ENCODE measurements around the gene OBSCN.

OBSCN gene, protein sequence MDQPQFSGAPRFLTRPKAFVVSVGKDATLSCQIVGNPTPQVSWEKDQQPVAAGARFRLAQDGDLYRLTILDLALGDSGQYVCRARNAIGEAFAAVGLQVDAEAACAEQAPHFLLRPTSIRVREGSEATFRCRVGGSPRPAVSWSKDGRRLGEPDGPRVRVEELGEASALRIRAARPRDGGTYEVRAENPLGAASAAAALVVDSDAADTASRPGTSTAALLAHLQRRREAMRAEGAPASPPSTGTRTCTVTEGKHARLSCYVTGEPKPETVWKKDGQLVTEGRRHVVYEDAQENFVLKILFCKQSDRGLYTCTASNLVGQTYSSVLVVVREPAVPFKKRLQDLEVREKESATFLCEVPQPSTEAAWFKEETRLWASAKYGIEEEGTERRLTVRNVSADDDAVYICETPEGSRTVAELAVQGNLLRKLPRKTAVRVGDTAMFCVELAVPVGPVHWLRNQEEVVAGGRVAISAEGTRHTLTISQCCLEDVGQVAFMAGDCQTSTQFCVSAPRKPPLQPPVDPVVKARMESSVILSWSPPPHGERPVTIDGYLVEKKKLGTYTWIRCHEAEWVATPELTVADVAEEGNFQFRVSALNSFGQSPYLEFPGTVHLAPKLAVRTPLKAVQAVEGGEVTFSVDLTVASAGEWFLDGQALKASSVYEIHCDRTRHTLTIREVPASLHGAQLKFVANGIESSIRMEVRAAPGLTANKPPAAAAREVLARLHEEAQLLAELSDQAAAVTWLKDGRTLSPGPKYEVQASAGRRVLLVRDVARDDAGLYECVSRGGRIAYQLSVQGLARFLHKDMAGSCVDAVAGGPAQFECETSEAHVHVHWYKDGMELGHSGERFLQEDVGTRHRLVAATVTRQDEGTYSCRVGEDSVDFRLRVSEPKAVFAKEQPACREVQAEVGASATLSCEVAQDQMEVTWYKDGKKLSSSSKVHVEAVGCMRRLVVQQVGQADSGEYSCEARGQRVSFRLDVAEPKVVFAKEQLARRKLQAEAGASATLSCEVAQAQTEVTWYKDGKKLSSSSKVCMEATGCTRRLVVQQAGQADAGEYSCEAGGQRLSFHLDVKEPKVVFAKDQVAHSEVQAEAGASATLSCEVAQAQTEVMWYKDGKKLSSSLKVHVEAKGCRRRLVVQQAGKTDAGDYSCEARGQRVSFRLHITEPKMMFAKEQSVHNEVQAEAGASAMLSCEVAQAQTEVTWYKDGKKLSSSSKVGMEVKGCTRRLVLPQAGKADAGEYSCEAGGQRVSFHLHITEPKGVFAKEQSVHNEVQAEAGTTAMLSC (N-terminal part only)

DNA sequence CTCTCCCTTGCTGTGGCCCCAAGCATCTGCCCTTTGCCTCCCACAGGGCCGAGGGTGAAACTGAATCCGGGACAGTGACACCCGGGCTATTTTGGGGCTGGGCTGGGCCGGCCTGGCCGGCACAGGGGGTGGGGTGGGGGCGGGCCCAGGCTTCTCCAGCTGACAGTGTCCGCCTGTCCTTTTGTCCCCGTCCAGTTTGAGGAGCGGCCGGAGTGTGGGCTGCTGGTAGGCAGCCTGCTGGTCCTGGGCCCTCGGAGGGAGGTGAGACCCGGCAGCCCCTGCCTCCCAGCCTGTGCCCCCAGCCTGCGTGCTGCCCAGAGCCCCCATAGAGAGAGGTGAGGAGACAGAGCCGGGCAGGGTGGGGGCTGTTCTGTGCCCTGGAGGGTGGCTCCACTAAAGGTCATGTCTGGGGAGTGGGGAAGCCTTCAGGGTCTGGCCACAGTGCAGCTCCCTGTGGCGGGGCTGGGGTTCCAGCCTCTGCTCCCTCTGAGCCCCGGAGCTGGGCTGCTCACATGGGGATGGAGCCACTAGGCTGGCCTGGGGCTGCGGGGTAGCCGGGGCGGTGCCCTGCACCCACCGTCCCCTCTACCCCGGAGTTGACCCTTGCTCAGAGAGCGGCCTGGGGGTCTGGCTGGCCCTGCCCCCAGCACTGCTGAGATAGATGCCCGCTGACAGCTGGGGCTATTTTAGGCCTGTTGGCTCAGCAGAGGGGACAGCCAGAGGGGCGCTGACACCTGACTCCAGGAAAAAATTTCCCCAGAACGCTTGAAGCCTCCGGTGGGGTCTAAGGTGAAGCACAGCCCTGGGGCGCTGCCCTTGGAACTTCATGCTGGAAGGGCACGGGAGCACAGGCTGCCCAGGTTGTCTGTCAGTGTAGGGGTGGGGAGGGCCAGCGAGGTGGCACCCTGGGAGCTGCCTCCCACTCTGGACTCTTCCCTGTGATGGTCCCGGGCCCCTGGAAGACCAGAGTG, at the start of gene OBSCN:
Gene OBSCN (plus strand): TSS at position 194 of the 971 bp plus-strand sequence. CDS start 3,740 bp downstream, outside the sequence.
- DNase-seq (ENCODE audit: low read depth in 2 of 2) = no peak

DNA sequence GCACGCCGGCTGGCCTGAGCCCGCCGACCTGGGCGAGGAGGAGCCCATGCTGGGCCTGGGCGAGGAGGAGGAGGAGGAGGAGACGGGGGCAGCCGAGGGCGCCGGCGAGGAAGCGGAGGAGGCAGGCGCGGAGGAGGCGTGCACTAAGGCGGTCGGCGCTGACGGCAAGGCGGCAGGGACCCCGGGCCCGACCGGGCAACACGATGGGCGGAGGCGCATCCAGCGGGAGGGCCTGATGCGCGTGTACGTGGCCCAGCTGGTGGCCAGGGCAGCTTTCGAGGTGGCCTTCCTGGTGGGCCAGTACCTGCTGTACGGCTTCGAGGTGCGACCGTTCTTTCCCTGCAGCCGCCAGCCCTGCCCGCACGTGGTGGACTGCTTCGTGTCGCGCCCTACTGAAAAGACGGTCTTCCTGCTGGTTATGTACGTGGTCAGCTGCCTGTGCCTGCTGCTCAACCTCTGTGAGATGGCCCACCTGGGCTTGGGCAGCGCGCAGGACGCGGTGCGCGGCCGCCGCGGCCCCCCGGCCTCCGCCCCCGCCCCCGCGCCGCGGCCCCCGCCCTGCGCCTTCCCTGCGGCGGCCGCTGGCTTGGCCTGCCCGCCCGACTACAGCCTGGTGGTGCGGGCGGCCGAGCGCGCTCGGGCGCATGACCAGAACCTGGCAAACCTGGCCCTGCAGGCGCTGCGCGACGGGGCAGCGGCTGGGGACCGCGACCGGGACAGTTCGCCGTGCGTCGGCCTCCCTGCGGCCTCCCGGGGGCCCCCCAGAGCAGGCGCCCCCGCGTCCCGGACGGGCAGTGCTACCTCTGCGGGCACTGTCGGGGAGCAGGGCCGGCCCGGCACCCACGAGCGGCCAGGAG, 49.5 kb upstream of the OBSCN start:
- DNase-seq (ENCODE audit: low read depth in 2 of 2) = no peak

GRCh38 chr1:228159008-228159665, 48.7 kb upstream of the OBSCN start:
- no peak for DNase-seq (ENCODE audit: low read depth in 2 of 2)

GRCh38 chr1:228160201-228160761, 47.6 kb upstream of the OBSCN start:
- DNase-seq (ENCODE audit: low read depth in 2 of 2) = no peak

- no peak for DNase-seq (ENCODE audit: low read depth in 2 of 2)
These were observed 46.5 kb upstream of the OBSCN start for GRCh38 chr1:228161362-228161761.

DNA sequence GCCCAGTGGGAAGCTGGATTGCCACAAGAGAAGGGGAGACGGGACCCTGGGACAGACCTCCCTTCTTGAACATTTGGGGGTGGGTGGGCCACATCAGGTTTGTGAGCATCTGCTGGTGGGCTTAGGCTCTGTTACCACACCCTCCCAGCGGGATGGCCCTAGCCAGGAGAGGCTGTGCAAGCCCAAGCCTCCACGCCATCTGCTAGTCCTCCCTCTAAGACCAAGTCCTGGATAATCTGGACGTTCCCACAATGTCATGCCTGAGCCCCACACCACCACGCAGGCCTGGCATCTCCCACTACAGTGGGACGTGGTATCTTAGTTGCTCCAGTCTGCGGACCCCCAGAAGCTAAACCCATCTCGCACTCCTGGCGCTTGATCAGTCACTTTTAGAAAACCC, 46.0 kb upstream of the OBSCN start:
- DNase-seq (ENCODE audit: low read depth in 2 of 2) = no peak

DNA sequence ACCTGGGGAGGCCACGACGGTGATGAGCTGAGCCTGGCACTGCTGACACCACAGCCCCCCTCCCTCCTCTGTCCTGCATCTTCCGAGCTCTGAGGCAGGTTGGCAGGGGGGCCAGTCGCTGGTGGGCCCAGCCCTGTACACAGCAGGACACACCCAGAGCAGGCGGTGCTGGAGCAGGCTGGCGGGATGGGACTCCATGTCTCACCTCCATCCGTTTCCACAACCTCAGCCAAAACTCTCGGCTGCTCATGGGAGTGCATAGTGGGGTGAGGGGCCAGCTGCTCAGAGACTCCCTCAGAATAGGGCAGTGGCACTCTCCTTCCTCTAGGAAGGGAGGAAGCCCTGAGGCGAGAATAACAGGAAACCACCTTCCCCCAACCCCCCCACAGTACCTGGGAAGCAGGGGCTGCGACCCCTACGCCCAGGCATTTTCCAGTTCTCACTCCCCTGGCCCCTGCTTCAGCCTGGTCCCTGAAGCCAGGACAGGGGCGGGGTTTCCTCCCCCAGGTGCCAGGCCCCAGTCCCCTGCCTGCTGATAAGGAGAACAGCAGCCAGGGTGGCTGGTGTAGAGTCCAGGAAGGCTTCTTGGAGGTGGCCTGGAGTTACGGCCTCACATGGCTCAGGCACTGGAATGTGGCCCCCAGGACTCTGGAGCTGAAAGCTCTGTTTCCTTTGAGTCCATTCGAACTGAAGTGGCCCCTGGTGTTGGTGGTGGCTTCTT, 45.4 kb upstream of the OBSCN start:
- no peak for DNase-seq (ENCODE audit: low read depth in 2 of 2)

GRCh38 chr1:228163007-228163753, 44.7 kb upstream of the OBSCN start:
- no peak for DNase-seq (ENCODE audit: low read depth in 2 of 2)

GRCh38 chr1:228163776-228164519, 43.9 kb upstream of the OBSCN start:
- DNase-seq (ENCODE audit: low read depth in 2 of 2) = no peak

DNA sequence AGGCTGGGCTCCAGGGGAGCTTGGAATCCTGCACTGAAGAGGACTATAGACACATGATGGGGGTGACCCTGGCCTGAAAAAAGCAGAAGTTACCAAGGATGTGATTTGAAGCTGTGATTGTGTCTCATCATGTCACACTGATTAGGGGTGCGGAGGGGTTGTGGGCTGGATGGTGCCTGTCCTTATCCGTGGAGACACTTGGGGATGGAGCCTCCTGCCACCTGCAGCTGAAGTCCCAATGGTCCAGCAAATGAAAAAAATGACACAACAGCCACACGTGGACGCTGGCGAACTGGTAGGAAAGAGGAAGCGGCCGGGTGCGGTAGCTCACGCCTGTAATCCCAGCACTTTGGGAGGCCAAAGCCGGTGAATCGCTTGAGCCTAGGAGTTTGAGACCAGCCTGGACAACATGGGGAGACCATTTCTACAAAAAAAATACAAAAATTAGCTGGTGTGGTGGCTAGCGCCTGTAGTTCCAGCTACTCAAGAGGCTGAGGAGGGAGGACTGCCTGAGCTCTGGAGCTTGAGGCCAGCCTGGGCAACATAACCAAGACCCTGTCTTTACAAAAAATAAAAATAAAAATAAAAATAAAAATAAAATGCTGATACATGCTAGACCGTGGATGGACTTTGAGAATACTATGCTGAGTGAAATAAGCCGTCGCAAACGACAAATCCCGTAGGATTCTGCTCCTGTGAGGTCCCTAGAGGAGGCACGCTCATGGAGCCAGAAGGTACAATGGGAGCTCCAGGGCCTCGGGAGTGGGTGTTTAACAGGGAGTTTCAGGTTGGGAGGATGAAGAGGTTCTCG, 43.1 kb upstream of the OBSCN start:
- DNase-seq (ENCODE audit: low read depth in 2 of 2) = no peak

DNA sequence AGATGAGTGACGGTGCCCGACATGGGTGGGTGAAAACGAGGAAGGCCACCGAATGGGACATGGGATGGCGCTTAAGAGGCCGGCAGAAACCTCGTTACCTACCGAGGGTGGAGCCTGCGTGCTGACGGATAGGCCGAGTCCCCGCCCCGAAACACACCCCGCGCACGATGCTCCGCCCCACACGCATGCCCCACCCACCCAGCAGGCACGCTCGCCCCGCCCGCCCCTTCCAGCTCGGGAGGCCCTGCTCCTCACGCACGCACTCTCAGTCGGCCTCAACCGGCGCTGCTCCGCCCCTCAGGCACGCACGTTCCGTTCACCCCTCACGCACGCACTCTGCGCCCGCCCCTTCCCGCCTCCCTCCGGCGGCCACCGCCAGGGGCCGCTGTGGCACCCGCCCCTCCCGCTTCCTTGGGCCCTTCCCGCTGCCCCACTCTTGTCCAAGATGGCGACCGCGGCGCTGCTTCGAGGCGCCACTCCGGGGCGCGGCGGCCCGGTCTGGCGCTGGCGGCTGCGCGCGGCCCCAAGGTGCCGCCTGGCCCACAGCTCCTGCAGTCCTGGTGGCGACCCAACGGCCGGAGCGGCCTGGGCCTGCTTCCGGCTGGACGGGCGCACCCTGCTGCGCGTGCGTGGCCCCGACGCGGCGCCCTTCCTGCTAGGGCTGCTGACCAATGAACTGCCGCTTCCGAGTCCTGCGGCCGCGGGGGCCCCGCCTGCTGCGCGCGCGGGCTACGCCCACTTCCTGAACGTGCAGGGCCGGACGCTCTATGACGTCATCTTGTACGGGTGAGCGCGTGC, 42.3 kb upstream of the OBSCN start, which contains the start of gene IBA57:
Gene IBA57 (plus strand): TSS at position 433 of the 798 bp plus-strand sequence. CDS start 13 bp downstream, at position 446.
- DNase-seq (ENCODE audit: low read depth in 2 of 2) = peak; percentile 99 to 100

DNA sequence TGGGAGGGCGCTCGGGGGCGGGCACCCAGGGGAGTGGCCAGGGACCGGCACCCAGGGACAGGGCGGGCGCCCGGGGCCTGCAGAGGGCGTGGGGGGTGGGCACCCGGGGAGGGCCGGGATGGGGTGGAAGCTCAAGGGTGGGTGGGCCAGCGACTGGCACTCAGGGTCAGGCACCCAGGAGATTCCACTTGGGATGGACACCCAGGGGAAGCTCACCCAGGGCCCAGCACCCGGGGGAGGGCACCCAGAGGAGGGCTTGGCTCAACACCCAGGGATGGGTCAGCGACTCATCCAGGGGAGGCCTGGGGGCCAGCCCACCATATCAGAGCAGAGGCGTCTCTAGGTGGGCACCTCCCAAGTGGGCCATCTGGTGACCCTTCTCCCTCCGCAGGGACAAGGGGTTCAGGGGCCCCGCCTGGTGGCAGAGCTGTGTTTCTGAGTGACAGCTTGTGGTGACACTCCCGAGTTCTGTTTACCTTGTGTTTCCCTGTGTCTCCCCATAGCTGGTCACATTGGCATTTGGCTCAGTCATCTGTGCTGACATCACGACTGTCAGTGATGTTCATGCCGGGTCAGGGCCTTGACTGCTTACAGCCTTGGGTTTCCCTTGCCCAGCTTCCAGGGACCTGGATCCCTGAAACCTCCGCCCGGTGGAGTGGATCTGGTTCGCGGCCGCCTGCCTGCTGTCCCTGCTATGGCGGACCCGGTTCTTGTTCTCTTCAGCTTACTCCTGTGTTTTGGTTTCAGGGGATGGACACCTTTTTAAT, 41.5 kb upstream of the OBSCN start:
- peak; percentile 28 to 42 for DNase-seq (ENCODE audit: low read depth in 2 of 2)

DNA sequence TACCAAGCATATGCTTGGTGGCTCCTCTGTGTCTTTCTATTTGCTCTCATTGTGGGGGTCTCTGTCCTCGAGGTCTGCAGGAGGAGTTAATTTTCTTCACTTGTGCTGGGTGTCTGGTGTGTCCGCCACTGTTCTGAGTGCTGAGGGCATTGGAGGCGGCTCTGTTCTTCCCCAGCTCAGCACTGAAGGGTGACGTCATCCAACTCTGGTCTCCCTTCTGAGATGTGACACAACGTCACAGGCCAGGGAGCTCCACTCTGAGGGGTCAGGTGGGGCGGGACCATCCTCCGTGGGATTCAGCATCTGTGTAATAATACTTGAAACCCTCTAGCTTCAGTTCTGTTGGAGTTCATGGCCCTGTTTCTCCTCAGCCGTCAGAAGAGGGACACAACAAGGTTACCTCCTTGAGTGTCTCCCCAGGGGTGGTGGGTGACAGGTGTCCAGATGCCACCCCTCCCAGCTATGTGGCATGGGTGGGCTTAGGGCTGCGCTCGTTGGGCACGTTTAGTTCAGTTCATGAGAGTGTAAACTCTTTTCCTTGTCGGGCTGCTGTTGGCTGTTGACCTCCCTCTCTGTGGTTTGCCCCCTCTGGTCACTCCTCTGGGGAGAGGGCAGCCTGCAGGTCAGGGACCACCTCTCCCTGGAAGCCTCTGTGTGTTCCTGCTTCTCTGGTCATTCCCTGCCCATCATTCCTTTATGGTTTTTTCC, 39.1 kb upstream of the OBSCN start:
- DNase-seq (ENCODE audit: low read depth in 2 of 2) = no peak

Data from activated CD8-positive, alpha-beta memory T cell treated with anti-CD3 and anti-CD28 coated beads for 4 hours (primary cell).